Stimulated activated CD8-positive, alpha-beta memory T cell treated with anti-CD3 and anti-CD28 coated beads, Interleukin-15, amount 100 ng/mL, for 1 hour (primary cell): Measurements from ENCODE around the gene RPTOR.

Source experiments
- DNase-seq: peaks from one replicate; pipeline ENCODE4 v3.0.0-alpha.2; 2020; ENCODE audit warnings: low read depth

Gene RPTOR

GRCh38 chr17:80999536-81000333 lies 455.1 kb downstream of the RPTOR start:
- no peak for DNase-seq

GRCh38 chr17:81000334-81000630 lies 455.6 kb downstream of the RPTOR start:
- no peak for DNase-seq

- DNase-seq: no peak
These were observed 456.2 kb downstream of the RPTOR start for GRCh38 chr17:81000631-81001357.

- no peak for DNase-seq
These were observed 457.4 kb downstream of the RPTOR start for GRCh38 chr17:81002013-81002384.

GRCh38 chr17:81002409-81003361 lies 458.0 kb downstream of the RPTOR start:
- no peak for DNase-seq

GRCh38 chr17:81003711-81004475 lies 459.3 kb downstream of the RPTOR start:
- no peak for DNase-seq

- DNase-seq: no peak
These were observed 462.3 kb downstream of the RPTOR start for GRCh38 chr17:81006891-81007290.

- no peak for DNase-seq
These were observed 463.5 kb downstream of the RPTOR start for GRCh38 chr17:81008140-81008539.

- DNase-seq: no peak
These were observed 464.5 kb downstream of the RPTOR start for GRCh38 chr17:81009136-81009535.

- no peak for DNase-seq
These were observed 466.3 kb downstream of the RPTOR start for GRCh38 chr17:81010935-81011334.

- no peak for DNase-seq
These were observed 467.3 kb downstream of the RPTOR start for GRCh38 chr17:81011951-81012350.

GRCh38 chr17:81012574-81013447 lies 468.2 kb downstream of the RPTOR start:
- DNase-seq: no peak

- DNase-seq: no peak
These were observed 469.0 kb downstream of the RPTOR start for GRCh38 chr17:81013642-81014041.

- DNase-seq: no peak
These were observed 470.5 kb downstream of the RPTOR start for GRCh38 chr17:81015136-81015535.
